Memory B cell (primary cell): ENCODE data around the gene SBF2.
A peak's percentile ranks its signal among the peaks of the same experiment; 100 is the strongest.

ENCODE experiments used
- ATAC-seq: fragments of 150-1000 bp; cut with Tn5 transposase; 2 replicates; pipeline ENCODE4 v1.10.0; 2021; ENCODE audit warnings: low read depth, mild to moderate bottlenecking, moderate library complexity
- DNase-seq, 2 donors: peaks; one replicate each; pipeline ENCODE4 v3.0.0; 2022; ENCODE audit warnings: low spot score in 2 of 2
- H3K27ac Mint-ChIP-seq: one replicate; pipeline ENCODE4 v1.8.0; 2022; ENCODE audit warnings: mild to moderate bottlenecking, moderate library complexity, mixed read lengths
- H3K27me3 Mint-ChIP-seq: one replicate; pipeline ENCODE4 v1.8.0; 2022; ENCODE audit warnings: mixed read lengths
- H3K36me3 Mint-ChIP-seq: one replicate; pipeline ENCODE4 v1.8.0; 2022; ENCODE audit warnings: mild to moderate bottlenecking, mixed read lengths
- H3K4me1 Mint-ChIP-seq: one replicate; pipeline ENCODE4 v1.8.0; 2022; ENCODE audit warnings: mixed read lengths
- H3K4me3 Mint-ChIP-seq: one replicate; pipeline ENCODE4 v1.8.0; 2022; ENCODE audit warnings: mild to moderate bottlenecking, moderate library complexity, mixed read lengths
- H3K9me3 Mint-ChIP-seq: one replicate; pipeline ENCODE4 v1.8.0; 2022; ENCODE audit warnings: mixed read lengths

The SBF2 gene

DNA sequence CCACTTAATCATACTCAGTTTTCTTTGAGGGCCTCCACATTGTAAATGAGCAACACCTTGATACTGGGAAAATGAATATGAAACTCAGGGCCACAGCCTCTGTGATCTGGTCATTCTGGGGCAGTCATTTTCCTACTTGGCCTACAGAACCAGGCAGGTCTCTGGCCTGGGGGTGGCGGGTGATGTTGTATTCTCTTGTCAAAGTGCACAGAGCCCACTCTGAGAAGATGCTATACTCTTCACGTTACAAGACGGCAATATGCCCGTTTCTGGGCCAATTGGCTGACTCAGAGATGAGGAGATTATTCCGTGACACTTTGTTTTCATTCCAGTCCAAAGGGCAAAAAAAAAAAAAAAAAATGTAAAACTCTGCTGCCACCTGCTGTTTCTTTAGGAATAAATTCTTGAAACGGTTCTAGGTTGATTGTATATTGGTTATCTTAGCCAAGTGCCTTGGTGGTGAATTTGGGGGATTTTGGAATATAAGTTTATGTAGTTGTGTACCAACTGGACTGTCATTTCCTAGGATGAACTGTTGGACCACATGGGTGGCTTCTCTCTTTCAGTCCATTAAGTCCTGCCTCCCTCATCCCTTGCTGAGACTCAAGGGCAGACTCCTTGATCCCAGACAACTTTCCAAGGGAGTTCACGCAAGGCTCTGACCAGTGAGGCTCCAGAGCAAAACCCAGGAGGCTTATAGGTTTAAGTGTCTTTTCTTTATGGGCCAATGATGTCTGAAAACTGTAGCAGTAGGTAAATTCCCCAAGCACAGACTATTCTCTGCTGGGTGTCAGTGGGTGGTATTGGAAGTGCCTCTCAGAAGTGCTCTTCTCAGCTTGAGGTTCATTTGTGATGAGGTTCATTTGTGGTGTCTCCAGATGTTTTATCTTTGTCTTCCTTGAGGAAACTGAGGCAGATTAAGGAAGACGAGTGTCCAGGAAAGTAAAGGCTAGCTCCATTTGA is 29.1 kb upstream of the SBF2 start:
- Mint-ChIP-seq H3K27me3 (peaks cover 6% of the 10 kb centered on the region), H3K9me3 (no peaks in the 10 kb centered on the region), H3K4me3 (no peak overlapping the region), H3K4me1 (peaks cover 6% of the 10 kb centered on the region), H3K36me3 (no peaks in the 10 kb centered on the region), H3K27ac (no peak overlapping the region)
- DNase-seq (peak in 1 of 2 donors; percentile 38), ATAC-seq (peak; percentile 72)

DNA sequence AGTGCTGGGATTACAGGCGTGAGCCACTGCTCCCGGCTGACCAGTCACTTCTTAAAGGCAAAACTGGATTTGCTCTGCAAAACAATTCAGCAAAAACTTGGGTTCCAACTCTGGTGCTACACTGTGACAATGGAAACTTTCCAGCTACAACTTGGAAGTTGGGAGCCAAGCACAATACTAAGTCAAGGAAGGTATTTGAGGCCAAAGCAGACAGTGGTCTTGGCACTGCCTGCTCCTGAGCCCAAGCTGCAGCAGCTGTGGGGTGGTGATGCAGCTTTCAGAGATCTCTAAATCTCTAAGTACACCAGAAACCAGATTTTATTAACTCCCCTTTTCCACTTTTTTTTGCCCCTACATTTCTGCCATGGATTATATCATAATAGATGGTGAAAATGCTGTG is 28.4 kb upstream of the SBF2 start:
- Mint-ChIP-seq H3K9me3 (no peaks in the 10 kb centered on the region), H3K4me1 (peaks cover 13% of the 10 kb centered on the region), H3K27ac (no peak overlapping the region), H3K36me3 (no peaks in the 10 kb centered on the region), H3K4me3 (no peak overlapping the region), H3K27me3 (peaks cover 6% of the 10 kb centered on the region)
- DNase-seq = no peak
- ATAC-seq = no peak

GRCh38 chr11:10320736-10321465 is 26.9 kb upstream of the SBF2 start:
- ATAC-seq = no peak
- no peak overlapping the region for H3K27ac Mint-ChIP-seq

DNA sequence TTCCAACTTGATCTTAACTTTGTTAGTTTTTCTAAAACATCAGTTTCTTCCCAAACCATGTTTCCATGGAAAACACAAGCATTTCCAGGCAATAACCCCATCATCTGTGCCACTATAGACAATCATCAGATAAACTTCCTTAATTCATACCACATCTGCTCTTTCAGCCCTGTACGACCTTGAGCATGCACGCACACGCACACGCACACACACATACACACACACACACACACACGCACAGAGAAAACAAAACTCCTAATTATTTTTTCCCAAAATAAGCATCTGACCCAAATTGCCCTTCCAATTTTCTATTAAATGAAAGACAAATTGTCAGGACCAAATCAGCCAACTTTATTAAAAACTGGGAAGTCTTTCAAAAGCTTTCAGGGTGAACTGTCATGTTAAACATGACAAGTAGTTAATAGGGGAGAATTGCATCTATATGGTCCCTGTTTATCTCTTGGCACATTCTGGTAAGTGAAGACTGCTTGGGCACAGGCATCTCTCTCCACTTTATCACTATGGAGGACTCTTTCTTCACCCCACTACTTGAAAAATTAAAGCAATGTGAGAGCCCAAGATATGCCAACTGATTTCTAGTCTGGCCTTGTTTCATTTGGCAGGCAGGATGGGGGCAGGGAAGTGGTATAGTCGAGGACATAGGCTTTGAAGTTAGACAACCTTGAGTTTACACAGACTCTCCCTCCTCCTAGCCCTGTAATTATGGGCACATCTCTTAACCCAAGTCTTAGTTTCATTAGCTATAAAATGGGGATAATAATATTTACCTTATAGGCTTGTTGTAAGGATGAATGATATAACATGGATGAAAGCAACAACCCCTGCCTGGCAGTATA is 25.9 kb upstream of the SBF2 start:
- H3K27me3 Mint-ChIP-seq = peaks cover 6% of the 10 kb centered on the region
- peaks cover 15% of the 10 kb centered on the region for H3K4me1 Mint-ChIP-seq
- ATAC-seq = no peak
- H3K36me3 Mint-ChIP-seq = no peaks in the 10 kb centered on the region
- DNase-seq = no peak
- no peak overlapping the region for H3K27ac Mint-ChIP-seq
- no peaks in the 10 kb centered on the region for H3K9me3 Mint-ChIP-seq
- H3K4me3 Mint-ChIP-seq = no peak overlapping the region

More at GRCh38 chr11:10320736-10321465, 26.9 kb upstream of the SBF2 start:
- H3K9me3 Mint-ChIP-seq = no peaks in the 10 kb centered on the region
- no peaks in the 10 kb centered on the region for H3K36me3 Mint-ChIP-seq
- H3K27me3 Mint-ChIP-seq = peaks cover 6% of the 10 kb centered on the region
- peaks cover 15% of the 10 kb centered on the region for H3K4me1 Mint-ChIP-seq
- no peak overlapping the region for H3K4me3 Mint-ChIP-seq
- no peak for DNase-seq

- peak overlapping the region; percentile 79 for H3K27ac Mint-ChIP-seq
- H3K36me3 Mint-ChIP-seq = no peaks in the 10 kb centered on the region
- peaks cover 2% of the 10 kb centered on the region for H3K27me3 Mint-ChIP-seq
- DNase-seq = no peak
- H3K4me1 Mint-ChIP-seq = peaks cover 17% of the 10 kb centered on the region
- no peak for ATAC-seq
- H3K9me3 Mint-ChIP-seq = no peaks in the 10 kb centered on the region
- no peak overlapping the region for H3K4me3 Mint-ChIP-seq
Observed at GRCh38 chr11:10318527-10318802, 24.4 kb upstream of the SBF2 start.

DNA sequence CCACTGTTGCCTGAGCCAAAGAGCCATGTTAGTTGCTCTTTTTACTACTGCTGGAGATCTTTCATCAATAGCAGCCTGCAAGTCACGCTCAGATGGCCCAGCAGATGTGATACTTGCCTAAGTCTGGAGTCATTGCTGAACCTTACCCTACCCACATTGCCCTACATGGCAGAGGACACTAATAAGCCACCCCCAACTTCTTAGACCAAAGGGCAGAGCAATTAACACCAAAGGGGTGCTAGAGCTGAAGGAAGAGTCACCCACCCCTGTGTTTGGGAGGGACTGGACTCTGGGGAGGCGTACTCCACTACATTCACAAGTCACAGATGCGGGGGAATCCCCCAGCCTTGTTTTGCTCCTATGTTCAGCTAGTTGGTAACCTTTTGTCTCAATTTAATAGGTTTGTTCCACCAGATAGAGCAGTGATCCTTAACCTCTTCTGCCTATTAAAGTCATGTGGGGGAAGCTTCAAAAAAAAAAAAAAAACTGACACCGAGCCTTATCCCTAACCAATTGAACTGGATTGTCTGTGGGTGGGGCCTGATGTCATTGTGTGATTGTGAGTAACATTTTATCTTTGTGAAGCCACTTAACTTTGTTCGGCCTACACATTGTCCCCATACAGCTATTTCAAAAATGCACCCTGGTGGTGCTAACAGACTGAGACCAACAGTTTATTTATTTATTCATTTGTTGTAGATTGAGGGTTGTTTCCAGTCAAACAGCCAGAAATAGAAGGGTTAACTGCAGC is 23.9 kb upstream of the SBF2 start:
- ATAC-seq = peak; percentile 67
- Mint-ChIP-seq H3K4me3 (no peak overlapping the region), H3K27ac (peak overlapping the region; percentile 79), H3K36me3 (no peaks in the 10 kb centered on the region), H3K9me3 (no peaks in the 10 kb centered on the region), H3K27me3 (peaks cover 1% of the 10 kb centered on the region), H3K4me1 (peaks cover 17% of the 10 kb centered on the region)
- DNase-seq = peak in 1 of 2 donors; percentile 27

- no peaks in the 10 kb centered on the region for H3K9me3 Mint-ChIP-seq
- H3K27ac Mint-ChIP-seq = peak overlapping the region; percentile 79
- no peak for ATAC-seq
- peaks cover 17% of the 10 kb centered on the region for H3K4me1 Mint-ChIP-seq
- H3K27me3 Mint-ChIP-seq = peaks cover 1% of the 10 kb centered on the region
- no peaks in the 10 kb centered on the region for H3K36me3 Mint-ChIP-seq
- DNase-seq = no peak
- no peak overlapping the region for H3K4me3 Mint-ChIP-seq
Observed at GRCh38 chr11:10317151-10317755, 23.2 kb upstream of the SBF2 start.

GRCh38 chr11:10315083-10315482 is 21.1 kb upstream of the SBF2 start:
- DNase-seq (no peak), ATAC-seq (no peak)
- Mint-ChIP-seq H3K4me1 (peaks cover 17% of the 10 kb centered on the region), H3K27me3 (peaks cover 1% of the 10 kb centered on the region), H3K9me3 (no peaks in the 10 kb centered on the region), H3K36me3 (no peaks in the 10 kb centered on the region), H3K4me3 (no peak overlapping the region), H3K27ac (no peak overlapping the region)

GRCh38 chr11:10314199-10315072 is 20.4 kb upstream of the SBF2 start:
- Mint-ChIP-seq H3K4me3 (no peak overlapping the region), H3K36me3 (no peaks in the 10 kb centered on the region), H3K27me3 (peaks cover 1% of the 10 kb centered on the region), H3K27ac (no peak overlapping the region), H3K9me3 (no peaks in the 10 kb centered on the region), H3K4me1 (peaks cover 17% of the 10 kb centered on the region)
- DNase-seq (peak in 1 of 2 donors; percentile 67), ATAC-seq (peak; percentile 92)

- H3K9me3 Mint-ChIP-seq = no peaks in the 10 kb centered on the region
- no peaks in the 10 kb centered on the region for H3K36me3 Mint-ChIP-seq
- DNase-seq (no peak), ATAC-seq (no peak)
- peaks cover 11% of the 10 kb centered on the region for H3K4me1 Mint-ChIP-seq
- no peak overlapping the region for H3K27ac Mint-ChIP-seq
- peaks cover 5% of the 10 kb centered on the region for H3K27me3 Mint-ChIP-seq
- no peak overlapping the region for H3K4me3 Mint-ChIP-seq
Observed at GRCh38 chr11:10311802-10312201, 17.8 kb upstream of the SBF2 start.

DNA sequence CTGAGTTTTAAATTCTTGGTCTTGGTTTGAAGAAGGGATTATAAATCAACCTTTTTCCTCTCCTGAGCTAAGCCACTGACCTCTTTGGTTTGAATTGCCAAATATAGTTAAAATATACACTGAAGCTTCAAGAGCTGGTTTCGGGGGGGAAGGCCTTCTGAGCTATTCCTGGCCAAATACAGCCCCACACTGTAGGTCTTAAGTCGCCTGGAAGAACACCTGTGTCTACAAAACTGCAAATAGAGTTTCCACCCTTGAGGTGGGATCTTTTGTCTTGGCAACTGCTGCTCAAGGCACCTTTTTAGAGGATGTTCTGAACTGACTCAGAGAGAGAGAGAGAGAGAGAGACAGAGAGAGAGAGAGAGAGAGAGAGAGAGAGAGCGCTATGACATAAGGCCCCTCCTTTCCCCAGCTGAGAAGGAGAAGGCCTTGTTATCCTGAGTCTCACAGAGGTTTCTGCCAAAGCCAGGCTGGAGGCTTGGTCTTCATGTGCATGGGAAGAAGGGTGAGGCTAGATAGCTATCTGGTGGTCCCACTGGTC is 16.4 kb upstream of the SBF2 start:
- no peak for DNase-seq
- H3K4me3 Mint-ChIP-seq = no peak overlapping the region
- H3K9me3 Mint-ChIP-seq = no peaks in the 10 kb centered on the region
- peaks cover 19% of the 10 kb centered on the region for H3K4me1 Mint-ChIP-seq
- ATAC-seq = no peak
- H3K27me3 Mint-ChIP-seq = peaks cover 9% of the 10 kb centered on the region
- no peaks in the 10 kb centered on the region for H3K36me3 Mint-ChIP-seq
- H3K27ac Mint-ChIP-seq = no peak overlapping the region
